Measurements from ENCODE around the gene PBRM1.

The PBRM1 gene

DNA sequence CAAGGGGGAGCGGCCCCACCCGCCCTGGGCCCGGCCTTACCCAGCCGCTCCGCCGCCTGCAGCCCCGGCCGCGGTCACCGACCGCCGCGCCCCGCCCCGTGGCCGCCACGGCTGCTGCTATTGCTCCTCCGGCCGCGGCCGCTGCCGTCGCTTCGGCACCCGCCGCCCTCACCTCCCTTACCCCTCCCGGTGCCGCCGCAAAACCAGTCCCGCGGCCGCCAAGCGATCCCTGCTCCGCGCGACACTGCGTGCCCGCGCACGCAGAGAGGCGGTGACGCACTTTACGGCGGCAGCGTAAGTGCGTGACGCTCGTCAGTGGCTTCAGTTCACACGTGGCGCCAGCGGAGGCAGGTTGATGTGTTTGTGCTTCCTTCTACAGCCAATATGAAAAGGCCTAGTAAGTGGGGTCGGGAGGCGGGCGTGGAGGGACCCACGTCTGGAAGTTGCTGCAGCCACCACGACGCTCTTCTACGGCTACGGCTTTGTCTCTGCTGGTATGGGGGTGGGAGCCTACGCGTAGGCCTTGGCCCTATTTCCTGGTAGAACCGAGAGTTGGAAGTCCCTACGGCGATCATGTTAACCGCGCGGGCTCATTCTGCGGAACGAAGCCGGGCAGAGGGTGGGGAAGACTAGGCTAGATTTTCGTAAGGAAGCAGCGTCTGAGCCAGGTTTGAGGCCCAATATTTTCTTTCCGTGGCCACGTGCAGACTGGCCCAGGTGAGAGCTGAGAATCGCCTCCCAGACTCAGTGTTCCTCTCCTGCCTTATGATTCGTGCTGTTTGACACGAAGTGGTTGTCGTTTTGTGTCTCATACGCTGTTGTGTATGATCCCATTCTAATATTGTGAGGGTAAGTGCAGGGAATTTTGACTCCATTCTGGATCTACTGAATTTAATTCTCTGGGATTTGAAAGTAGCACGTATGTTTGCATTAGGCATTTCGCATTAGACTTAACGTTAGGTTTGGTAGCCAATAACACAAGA lies at the start of gene PBRM1, which contains the start of gene GNL3:
PBRM1 (minus strand) TSS at position 205 of the 983 bp plus-strand sequence.
GNL3 (plus strand) TSS at position 324 of the 983 bp plus-strand sequence; CDS start at position 385, 61 bp downstream.
- in situ Hi-C loops (cut with MboI; ENCODE audit: low sequenced_read_pairs), result no loop called here

DNA sequence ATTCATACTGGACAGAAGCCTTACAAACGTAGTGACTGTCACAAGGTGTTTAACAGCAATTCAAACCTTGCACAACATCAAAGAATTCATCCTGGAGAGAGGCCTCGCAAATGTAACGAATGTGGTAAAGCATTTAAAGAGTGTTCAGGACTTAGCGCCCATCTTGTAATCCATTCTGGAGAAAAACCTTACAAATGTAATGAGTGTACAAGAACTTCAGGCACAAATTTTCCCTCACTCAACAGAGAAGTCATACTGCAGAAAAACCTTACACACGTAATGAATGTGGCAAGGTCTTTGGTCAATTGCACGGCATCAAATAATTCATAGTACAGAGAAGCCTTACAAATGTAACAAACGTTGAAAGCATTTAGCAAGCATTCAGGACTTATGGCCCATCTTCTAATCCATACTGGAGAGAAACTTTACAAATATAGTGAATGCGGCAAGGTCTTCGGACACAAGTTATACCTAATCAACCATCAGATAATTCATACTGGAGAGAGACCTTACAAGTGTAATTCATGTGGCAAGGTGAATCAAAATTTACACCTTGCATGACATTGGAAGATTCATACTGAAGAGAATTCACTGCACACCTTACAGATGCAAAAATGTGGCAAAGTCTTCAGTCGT lies 47.7 kb upstream of the PBRM1 start:
- in situ Hi-C loops (cut with MboI; ENCODE audit: low sequenced_read_pairs), result loop anchor here (25.0 kb wide), 1 partner anchor 329 kb away; no protein-coding TSS in a partner anchor

DNA sequence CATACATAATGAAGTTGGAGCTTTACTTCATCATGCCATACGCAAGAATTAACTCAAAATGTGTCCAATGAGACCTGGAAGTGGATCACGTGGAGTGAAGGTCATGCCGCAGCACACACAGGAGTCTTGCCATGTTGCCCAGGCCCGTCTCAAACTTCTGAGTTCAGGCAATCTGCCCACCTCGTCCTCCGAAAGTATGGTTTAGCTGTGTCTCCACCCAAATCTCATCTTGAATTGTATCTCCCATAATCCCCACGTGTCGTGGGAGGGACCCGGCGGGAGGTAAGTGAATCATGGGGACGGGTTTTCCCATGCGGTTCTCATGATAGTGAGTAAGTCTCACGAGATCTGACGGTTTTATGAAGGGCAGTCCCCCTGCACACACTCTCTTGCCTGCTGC lies 45.9 kb upstream of the PBRM1 start:
- in situ Hi-C loops (cut with MboI; ENCODE audit: low sequenced_read_pairs), result loop anchor here (25.0 kb wide), 1 partner anchor 331 kb away; no protein-coding TSS in a partner anchor

DNA sequence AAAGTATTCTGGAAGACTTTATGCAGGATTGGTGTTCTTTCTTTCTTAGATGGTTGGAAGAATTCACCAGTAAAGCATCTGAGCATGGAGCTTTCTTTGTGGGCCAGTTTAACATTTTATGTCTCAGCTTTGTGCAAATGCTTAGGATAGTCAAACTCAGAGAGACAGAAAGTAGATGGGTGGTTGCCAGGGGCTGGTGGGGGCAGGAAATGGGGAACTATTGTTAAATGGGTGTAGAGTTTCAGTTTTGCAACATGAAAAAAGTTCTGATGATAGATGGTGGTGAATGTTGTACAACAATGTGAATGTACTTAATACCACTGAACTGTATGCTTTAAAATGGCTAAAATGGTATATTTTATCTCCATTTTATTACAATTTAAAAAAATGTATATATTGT lies 45.0 kb upstream of the PBRM1 start:
- in situ Hi-C loops (cut with MboI; ENCODE audit: low sequenced_read_pairs), result loop anchor here (25.0 kb wide), 1 partner anchor 332 kb away; no protein-coding TSS in a partner anchor

DNA sequence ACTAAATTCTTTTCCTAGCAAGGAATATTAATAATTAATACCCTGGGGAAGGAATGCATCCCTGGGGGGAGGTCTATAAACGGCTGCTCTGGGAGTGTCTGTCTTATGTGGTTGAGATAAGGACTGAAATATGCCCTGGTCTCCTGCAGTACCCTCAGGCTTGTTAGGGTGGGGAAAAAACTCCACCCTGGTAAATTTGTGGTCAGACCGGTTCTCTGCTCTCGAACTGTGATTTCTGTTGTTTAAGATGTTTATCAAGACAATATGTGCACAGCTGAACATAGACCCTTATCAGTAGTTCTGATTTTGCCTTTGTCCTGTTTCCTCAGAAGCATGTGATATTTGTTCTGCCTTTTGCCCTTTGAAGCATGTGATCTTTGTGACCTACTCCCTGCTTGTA lies 43.0 kb upstream of the PBRM1 start:
- in situ Hi-C loops (cut with MboI; ENCODE audit: low sequenced_read_pairs), result loop anchor here (25.0 kb wide), 1 partner anchor 334 kb away; no protein-coding TSS in a partner anchor

DNA sequence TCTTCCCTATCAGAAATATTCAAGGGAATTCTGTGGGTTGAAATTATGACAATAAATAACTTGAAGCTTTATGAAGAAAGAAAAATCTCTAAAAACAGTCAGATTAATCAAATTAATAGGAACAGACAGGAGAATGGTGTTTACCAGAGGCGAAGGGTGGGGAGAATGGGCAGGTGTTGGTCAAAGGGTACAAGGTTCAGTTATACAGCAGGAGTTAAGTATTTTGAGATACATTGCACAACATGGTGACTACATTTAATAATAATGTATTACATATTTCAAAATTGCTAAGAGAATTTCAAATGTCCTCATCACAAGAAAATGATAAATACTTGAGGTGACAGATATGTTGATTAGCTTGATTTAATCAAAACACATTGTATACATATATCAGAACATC lies 38.8 kb upstream of the PBRM1 start:
- in situ Hi-C loops (cut with MboI; ENCODE audit: low sequenced_read_pairs), result no loop called here

DNA sequence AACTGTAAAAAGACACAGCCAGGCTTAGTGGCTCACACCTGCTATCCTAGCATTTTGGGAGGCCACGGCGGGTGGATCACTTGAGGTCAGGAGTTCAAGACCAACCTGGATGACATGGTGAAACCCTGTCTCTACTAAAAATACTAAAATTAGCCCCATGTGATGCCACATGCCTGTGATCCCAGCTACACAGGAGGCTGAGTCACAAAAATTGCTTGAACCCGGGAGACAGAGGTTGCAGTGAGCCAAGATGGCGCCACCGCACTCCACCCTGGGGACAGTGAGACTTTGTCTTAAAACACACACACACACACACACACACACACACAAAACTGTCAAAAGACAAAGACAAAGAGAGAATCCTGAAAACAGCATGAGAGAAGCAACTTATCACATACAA lies 38.2 kb upstream of the PBRM1 start:
- in situ Hi-C loops (cut with MboI; ENCODE audit: low sequenced_read_pairs), result no loop called here

DNA sequence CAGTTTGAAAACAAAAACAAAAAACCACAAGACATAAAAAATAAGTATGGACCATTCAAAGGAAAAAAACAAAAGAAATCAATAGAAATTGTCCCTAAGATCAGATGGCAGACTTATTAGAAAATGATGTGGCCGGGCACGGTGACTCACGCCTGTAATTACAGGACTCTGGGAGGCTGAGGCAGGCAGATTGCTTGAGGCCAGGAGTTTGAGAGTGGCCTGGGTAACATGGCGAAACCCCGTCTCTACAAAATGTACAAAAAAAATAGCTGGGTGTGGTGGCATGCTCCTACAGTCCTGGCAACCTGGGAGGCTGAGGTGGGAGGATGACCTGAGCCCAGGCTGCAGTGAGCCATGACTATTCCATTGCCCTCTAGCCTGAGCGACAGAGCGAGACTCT lies 36.8 kb upstream of the PBRM1 start:
- in situ Hi-C loops (cut with MboI; ENCODE audit: low sequenced_read_pairs), result no loop called here

DNA sequence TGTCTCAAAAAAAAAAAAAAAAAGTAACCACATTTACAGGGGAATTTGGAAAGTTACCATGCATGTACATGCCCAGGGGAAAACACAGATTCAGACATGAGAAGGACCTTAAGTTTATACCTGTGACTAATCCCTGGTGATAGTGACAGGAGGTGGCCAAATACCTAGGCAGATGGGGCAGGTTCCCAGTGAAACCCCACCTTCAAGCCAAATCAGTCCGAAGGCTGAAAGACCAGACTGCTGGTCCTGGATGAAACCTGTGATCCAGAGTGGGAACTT lies 36.0 kb upstream of the PBRM1 start:
- in situ Hi-C loops (cut with MboI; ENCODE audit: low sequenced_read_pairs), result no loop called here

DNA sequence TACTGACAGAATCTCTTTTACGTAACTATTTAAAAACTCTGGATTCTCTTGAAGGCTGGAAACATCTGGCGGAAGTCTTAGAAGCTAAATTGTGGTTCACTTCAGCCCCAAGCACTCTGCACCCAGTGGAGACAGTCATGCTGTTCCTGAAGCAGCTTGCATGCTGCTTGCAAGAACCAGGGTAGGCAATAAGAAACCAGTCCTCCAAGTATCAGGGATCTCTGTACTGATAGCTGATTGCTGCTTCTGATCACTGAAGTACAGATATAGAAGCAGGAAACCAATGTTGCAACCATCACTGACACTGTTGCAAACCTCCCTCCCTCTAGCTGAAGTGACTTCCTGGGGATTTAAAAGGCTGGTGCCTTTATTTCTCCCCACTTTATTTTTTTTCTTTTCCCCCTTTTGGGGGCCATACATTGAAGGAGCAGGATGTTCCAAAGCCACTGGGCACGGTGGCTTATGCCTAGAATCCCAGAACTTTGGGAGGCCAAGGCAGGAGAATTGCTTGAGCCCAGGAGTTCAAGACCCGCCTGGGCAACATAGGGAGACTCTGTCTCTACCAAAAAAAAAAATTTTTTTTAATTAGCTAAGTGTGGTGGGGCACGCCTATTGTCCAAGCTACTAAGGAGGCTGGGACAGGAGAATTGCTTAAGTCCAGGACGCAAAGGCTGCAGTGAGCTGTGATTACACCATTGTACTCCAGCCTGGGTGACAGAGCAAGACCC lies 35.5 kb upstream of the PBRM1 start:
- in situ Hi-C loops (cut with MboI; ENCODE audit: low sequenced_read_pairs), result no loop called here

DNA sequence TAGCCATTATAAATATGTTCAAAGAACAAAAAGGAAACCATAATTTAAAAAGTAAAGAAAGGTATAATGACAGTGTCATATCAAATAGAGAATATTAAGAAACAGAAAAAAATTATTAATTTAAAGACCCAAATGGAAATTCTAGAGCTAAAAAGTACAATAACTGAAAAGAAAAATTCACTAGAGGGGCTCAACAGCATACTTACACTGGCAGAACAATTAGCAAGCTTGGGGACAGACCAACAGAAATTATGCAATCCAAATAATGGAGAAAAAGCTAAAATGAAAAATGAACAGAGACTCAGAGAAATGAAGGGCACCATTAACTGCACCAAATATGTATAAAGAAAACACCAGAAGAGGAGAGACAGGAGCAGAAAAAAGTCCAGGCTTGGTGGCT lies 33.9 kb upstream of the PBRM1 start:
- in situ Hi-C loops (cut with MboI; ENCODE audit: low sequenced_read_pairs), result no loop called here

DNA sequence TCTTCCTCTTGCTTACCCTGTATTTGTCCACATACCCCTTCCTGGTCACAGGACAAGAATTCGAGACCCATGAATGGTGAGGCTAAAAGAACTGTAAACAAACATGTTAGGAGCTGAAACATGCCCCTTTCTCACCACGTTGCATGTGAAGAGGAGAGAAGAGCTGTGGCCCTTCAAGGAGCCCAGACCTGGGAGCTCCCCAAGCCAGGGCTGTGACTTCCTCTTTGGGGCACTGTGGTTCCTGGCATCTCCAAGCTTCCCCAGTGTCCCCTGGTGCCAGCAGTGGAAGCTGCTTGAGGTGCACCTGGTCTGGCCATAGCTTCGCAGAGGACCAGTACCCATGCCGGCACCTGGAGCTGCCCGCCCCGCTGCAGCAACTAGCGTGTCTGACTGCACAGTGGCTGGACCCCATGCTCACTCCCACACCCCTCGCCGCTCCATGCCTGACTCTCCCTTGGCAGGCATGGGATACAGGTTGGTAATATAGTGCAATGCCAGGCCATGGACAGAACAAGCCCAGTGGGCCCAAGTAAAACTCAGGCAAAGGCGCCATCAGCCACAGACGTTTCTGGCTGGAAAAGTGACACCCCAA lies 30.1 kb upstream of the PBRM1 start:
- in situ Hi-C loops (cut with MboI; ENCODE audit: low sequenced_read_pairs), result no loop called here

DNA sequence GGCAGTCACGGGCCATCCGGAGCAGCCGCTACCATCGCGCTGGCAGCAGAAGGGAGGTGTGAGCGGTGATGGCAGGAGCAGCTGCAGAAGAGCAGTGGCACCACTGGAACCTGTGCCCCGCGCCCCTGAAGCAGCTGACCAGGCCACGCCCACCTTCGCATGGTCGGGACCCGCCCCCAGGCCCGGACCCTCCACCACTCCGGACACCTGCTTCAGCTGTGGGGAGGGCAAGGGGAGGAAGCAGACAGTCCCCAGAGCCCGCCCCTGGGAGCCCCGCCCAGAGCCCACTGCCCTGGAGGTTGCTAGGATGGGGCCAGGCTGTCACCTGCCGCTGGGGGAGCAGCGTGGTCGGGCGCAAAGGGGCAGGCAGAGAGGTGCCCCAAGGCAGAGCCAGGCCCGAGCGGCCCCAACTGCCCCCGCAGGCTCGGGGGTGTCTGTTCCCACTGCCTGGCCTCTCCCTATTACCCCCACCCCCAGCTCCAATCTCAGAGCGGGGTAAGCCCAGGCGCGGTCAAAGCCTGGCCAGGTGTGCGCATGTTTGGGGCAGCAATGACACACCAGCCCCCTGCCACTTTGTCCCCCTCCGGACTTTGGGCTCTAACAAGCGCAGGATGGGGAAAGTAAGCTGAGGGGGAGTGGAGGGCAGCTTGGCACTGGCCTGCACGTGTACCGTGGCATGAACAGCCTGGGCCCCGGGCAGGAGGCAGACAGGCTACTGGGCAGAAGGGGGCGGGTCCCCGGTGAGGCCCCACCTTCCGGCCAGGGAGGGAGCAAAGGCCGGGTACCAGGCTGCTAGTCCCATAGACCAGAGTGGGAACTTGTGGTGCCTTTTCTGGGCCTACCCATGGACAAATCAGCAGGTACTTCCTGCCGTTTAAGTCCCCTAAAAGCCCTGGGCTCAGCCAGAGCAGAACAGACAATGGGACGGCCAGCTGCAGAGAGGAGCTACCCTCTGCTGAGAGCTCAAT lies 28.9 kb upstream of the PBRM1 start:
- in situ Hi-C loops (cut with MboI; ENCODE audit: low sequenced_read_pairs), result no loop called here

DNA sequence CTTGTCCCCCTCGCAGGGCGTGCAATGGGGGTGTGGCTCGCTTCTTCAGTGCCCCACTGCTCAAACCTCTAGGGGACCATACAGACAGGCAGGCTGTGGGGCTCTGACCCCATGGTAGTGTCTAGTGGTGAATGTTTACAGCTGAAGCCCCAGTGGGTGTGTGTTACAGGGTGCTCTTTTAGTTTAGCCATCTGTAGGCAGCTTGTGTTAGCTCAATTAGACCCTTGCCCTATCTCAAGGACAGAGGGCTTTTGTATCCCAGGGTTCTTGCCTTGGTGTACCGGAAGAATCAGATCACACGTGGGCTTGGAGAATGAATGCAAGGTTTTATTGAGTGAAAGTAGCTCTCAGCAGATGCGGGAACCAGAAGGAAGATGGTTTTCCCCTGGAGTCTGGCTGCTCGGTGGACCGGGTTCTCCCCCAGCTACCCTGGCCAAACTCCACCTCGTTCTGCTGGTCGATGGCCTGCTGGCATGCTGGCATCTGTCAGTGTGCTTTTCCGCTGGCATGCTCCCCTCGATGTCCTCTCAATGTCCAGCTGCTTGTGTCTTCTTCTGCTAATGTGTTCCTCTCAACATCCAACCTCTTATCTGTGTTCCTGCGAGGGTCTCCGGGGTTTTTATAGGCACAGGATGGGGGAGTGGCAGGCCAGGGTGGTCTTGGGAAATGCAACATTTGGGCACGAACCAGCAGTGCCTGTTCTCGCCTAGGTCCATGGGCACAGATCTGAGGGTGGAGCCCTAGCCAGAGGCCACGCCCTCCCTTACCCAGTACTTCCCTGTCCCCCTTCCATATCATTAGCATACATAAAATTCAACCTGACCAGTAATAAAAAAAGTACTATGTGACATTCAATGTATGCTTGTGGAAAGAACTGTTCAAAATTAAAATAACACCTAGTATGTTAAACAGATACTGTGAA lies 26.8 kb upstream of the PBRM1 start:
- in situ Hi-C loops (cut with MboI; ENCODE audit: low sequenced_read_pairs), result no loop called here

DNA sequence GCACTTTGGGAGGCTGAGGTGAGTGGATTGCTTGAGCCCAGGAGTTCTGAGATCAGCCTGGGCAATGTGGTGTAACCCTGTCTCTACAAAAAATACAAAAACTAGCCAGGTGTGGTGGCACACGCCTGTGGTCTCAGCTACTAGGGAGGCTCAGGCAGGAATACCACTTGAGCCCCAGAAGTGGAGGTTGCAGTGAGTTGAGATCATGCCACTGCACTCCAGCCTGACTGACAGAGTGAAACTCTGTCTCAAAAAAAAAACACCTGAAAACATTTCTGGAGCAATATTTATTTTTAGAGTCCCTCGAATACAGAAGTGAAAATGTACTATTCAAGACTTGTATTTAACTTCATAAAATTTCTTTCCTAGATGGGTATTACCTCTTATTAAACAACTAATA lies 24.8 kb upstream of the PBRM1 start:
- in situ Hi-C loops (cut with MboI; ENCODE audit: low sequenced_read_pairs), result no loop called here

DNA sequence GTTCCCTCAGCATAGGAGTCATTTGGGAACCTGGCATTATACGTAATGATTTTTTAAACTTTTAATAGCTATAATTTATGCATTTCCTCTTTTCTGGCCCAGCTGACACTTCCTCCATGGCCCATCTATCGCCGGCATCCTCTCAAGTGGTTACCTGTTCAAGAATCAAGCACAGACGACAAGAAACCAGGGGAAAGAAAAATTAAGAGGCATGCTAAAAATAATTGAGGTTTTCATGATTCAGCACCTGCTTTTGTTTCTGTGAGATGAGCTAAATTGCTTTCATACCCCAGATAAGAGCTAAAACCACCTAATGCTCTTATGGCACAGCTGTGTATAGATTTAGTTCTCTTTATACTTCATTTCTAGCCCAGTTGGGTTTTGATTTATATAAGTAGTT lies 21.9 kb upstream of the PBRM1 start:
- in situ Hi-C loops (cut with MboI; ENCODE audit: low sequenced_read_pairs), result no loop called here

DNA sequence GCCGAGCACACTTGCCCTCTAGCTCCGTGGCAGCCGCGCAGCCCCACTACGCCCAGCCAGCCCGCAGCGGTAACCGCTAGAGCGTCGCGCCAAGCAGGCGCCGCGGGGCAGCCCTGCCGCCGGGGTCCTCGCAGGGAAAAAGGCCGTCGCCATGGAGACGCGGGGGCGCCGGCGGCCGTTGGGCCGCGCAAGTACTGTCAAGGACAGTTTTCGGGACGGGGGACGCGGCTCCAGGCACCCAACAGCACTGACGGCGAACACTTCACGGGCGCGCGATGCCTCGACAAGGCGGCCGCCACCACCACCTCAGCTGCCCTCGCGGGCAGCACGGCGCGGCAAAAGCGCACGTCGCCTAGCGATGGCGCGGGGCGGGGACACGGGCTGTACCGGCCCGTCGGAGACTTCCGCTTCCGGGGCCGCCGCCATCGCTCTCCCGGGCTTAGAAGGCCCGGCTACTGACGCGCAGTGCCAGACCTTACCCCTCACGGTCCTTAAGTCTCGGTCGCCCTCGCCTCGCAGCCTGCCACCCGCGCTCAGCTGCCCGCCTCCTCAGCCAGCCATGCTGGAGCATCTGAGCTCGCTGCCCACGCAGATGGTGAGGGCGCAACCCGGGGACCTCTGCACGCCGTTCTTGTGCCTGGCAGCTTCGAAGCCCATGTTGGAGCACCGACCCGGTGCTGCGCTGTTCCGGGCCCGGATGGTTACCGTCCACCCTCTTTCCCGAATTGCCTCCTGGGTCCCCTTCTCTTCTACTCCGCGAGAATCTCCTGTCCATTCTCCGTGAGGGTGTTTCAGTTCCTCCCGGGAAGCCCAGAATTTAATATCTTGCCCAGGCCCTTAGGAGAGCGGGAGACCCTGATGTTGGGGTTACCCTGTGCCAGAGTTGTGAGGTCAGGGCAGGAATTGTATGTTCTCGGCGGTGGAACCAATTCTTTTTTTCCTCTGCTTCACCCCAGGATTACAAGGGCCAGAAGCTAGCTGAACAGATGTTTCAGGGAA lies 20.3 kb upstream of the PBRM1 start, which contains the start of the genes GLT8D1 and SPCS1:
GLT8D1 (minus strand) TSS at position 104 of the 999 bp plus-strand sequence. CDS start 5,331 bp downstream, outside the sequence.
SPCS1 (plus strand) TSS at position 419 of the 999 bp plus-strand sequence; CDS start at position 560, 141 bp downstream.
- in situ Hi-C loops (cut with MboI; ENCODE audit: low sequenced_read_pairs), result no loop called here

DNA sequence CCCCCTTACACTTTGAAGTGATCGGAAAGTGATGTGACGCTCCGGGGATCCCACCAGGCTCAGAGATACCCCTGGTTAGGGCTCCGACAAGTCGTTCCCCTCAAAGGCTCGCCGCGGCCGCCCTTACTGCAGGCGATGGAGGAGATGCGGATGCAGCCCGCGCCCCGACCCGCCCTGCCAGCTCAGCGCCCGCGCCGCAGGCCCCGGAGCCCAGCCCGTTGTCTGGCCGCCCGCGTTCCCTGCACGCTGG lies 19.6 kb upstream of the PBRM1 start:
- in situ Hi-C loops (cut with MboI; ENCODE audit: low sequenced_read_pairs), result no loop called here

All from HL-60/S4 treated with retinoic acid at 250 ng/mL for 4 days and 3 days (cell line).